ENCODE measurements around the gene PLSCR2. TPM values are rescaled to one million over a fixed set of nuclear protein-coding genes. Genes with fewer than 3 reads are reported as not detected.

The PLSCR2 gene
- total and polyA plus RNA-seq, 2 of the 8 experiments (the other 6 are each of a cell fraction or from before 2014, with no cell fraction given) = not detected

- no peak for TF ChIP-seq MAX (IDR thresholded peaks at IDR 0.05)
- TF ChIP-seq POU5F1 (IDR thresholded peaks at IDR 0.05; ENCODE audit: low read depth, low read length) = no peak
- no peak for TF ChIP-seq GTF2F1 (IDR thresholded peaks at IDR 0.05; ENCODE audit: borderline replicate concordance, low read depth, low read length)
- no peak for TF ChIP-seq TEAD4 (IDR thresholded peaks at IDR 0.05; ENCODE audit: low read depth, low read length)
- TF ChIP-seq SIRT6 (IDR thresholded peaks at IDR 0.05; ENCODE audit: low read length) = no peak
- TF ChIP-seq ATF2 (IDR thresholded peaks at IDR 0.05; ENCODE audit: low read length) = no peak
- TF ChIP-seq BCL11A (IDR thresholded peaks at IDR 0.05; ENCODE audit: low read depth in 2 of 2, low read length in 2 of 2) = no peak
- no peak for TF ChIP-seq RFX5 (IDR thresholded peaks at IDR 0.05; ENCODE audit: borderline replicate concordance, low read depth, low read length)
Observed at GRCh38 chr3:146511402-146512134, 42.2 kb upstream of the PLSCR2 start (continued).
